Measurements from ENCODE around the gene FOSL1. TPM values are rescaled to one million over a fixed set of nuclear protein-coding genes. Genes with fewer than 3 reads are reported as not detected.

FOSL1 gene
- total RNA-seq, 1 experiment from 2014 or later: 2.7 TPM

DNA sequence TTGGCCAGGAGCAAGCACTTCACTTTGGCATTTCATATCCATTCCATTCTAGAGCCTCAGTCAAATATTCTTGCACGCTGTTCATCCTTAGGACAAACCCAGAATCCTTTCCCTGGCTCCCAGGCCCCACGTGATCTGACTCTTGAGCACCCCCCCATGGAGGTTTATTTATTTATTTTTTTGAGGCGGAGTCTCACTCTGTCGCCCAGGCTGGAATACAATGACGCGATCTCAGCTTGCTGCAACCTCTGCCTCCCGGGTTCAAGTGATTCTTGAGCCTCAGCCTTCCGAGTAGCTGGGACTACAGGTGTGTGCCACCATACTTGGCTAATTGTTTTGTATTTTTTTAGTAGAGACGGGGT, 32.4 kb upstream of the FOSL1 start:
- Histone ChIP-seq H3K36me3 (ENCODE audit: control insufficient read depth, insufficient read depth, low read length) (no peaks in the 10 kb centered on the region), H3K4me3 (ENCODE audit: low read depth, low read length) (no peak overlapping the region), H3K27me3 (replicated peaks; ENCODE audit: control insufficient read depth, insufficient read depth, low read length) (no peaks in the 10 kb centered on the region), H3K9me3 (no peaks in the 10 kb centered on the region), H3K4me1 (no peaks in the 10 kb centered on the region)
- TF ChIP-seq, protein P1, sequence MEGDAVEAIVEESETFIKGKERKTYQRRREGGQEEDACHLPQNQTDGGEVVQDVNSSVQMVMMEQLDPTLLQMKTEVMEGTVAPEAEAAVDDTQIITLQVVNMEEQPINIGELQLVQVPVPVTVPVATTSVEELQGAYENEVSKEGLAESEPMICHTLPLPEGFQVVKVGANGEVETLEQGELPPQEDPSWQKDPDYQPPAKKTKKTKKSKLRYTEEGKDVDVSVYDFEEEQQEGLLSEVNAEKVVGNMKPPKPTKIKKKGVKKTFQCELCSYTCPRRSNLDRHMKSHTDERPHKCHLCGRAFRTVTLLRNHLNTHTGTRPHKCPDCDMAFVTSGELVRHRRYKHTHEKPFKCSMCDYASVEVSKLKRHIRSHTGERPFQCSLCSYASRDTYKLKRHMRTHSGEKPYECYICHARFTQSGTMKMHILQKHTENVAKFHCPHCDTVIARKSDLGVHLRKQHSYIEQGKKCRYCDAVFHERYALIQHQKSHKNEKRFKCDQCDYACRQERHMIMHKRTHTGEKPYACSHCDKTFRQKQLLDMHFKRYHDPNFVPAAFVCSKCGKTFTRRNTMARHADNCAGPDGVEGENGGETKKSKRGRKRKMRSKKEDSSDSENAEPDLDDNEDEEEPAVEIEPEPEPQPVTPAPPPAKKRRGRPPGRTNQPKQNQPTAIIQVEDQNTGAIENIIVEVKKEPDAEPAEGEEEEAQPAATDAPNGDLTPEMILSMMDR (IDR thresholded peaks at IDR 0.05; ENCODE audit: insufficient read depth in 1 of 2, low read depth in 1 of 2, low read length in 1 of 2, severe bottlenecking in 1 of 2, unreplicated experiment in 1 of 2): no peak
- intact Hi-C loops (cut with micrococcal nuclease; ENCODE audit: unreplicated experiment): no loop called here
- Mint-ChIP-seq H3K4me1 (ENCODE audit: low read depth, unreplicated experiment) (no peaks in the 10 kb centered on the region), H3K27me3 (ENCODE audit: insufficient read depth, unreplicated experiment) (peaks cover 4% of the 10 kb centered on the region), H3K27ac (ENCODE audit: unreplicated experiment) (no peak overlapping the region), H3K4me3 (ENCODE audit: unreplicated experiment) (no peak overlapping the region), H3K9me3 (ENCODE audit: unreplicated experiment) (no peaks in the 10 kb centered on the region), H3K36me3 (ENCODE audit: insufficient read depth, unreplicated experiment) (no peaks in the 10 kb centered on the region)
- ChIA-PET CTCF (interaction anchor here (0.7 to 1.2 kb wide), 2 partner anchors 44 to 48 kb away, joined by 3 read pairs; partner anchors contain the start of gene FIBP), POLR2A (no interaction called here)
- DNase-seq: peak in 1 of 2 experiments; percentile 49
- no TSS peak for BruUV-seq (replicated peaks)

DNA sequence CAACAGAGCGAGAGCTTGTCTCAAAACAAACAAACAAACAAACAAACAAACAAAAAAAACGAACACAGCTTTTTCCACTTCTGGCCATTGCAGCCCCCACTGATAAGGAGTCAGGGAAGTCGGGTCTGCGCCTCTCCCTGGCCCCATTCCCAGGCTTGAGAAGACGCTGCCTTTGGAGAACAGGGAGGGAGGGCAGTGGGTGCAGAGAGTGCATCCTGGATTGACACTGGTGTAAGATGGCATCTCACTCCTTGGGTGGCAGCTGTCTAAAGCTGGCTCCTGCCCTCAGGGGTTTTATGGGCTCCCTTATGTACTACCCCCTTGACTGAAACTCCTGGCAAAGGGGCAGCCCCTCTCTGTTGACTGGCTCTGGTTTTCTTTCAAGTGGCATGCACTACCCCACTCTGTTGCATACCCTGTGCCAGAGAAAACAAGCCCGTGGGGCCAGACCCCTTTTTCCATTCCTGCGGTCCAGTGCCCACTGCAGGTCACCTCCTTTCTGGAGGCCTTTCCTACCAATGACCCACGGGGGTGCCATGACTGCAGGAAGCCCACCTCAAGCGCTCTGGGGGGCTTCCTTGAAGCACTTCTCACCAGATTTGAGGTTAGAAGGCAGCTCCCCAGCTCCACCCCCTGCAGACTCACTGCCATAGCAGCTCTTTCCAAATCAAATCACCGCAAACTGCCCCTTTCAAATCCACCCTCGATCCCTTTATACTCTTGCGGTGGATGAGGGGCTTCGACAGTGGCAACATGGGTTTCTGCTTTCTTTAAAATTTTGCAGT, 31.8 kb upstream of the FOSL1 start:
- Mint-ChIP-seq H3K27me3 (ENCODE audit: insufficient read depth, unreplicated experiment) (peaks cover 2% of the 10 kb centered on the region), H3K4me1 (ENCODE audit: low read depth, unreplicated experiment) (no peaks in the 10 kb centered on the region), H3K27ac (ENCODE audit: unreplicated experiment) (no peak overlapping the region), H3K9me3 (ENCODE audit: unreplicated experiment) (no peaks in the 10 kb centered on the region), H3K36me3 (ENCODE audit: insufficient read depth, unreplicated experiment) (peaks cover 4% of the 10 kb centered on the region), H3K4me3 (ENCODE audit: unreplicated experiment) (no peak overlapping the region)
- intact Hi-C loops (cut with micrococcal nuclease; ENCODE audit: unreplicated experiment): no loop called here
- H3K4me3 ChIP-seq (ENCODE audit: low read depth, low read length): no peak overlapping the region
- no peaks in the 10 kb centered on the region for H3K27me3 ChIP-seq (replicated peaks; ENCODE audit: control insufficient read depth, insufficient read depth, low read length)
- H3K36me3 ChIP-seq (ENCODE audit: control insufficient read depth, insufficient read depth, low read length): no peaks in the 10 kb centered on the region
- TF ChIP-seq, protein P1 (IDR thresholded peaks at IDR 0.05; ENCODE audit: insufficient read depth in 1 of 2, low read depth in 1 of 2, low read length in 1 of 2, severe bottlenecking in 1 of 2, unreplicated experiment in 1 of 2): no peak
- H3K4me1 ChIP-seq: no peaks in the 10 kb centered on the region
- POLR2A ChIA-PET: interaction anchor here (0.5 to 0.7 kb wide), 2 partner anchors 41 to 74 kb away, joined by 3 to 4 read pairs; partner anchors contain the start of gene CFL1
- H3K9me3 ChIP-seq: no peaks in the 10 kb centered on the region
- no TSS peak for BruUV-seq (replicated peaks)
- DNase-seq: no peak
- CTCF ChIA-PET: interaction anchor here (0.6 to 0.7 kb wide), 2 partner anchors 41 to 47 kb away, joined by 3 to 5 read pairs; partner anchors contain the start of gene CCDC85B

DNA sequence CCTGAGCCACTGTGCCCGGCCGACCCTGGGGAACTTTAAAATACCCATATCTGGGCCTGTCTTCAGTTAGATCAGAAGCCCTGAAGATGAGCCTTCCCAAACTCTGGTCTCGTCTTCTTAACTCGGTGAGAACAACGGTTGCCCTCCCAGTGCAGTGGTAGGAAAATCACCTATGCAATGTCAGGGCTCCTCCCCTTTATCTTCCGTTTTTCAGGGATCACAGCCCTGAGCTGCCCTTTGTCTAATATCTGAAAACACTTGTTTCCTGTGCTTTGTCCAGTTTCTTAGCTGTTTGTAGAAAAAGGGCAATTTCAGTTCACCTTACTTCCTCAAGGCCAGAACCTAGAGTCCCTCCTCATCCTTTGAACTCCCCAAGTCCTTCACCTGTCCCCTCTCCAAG, 28.5 kb upstream of the FOSL1 start:
- CTCF ChIA-PET: no interaction called here

More for the DNA sequence above, 28.5 kb upstream of the FOSL1 start:
- no peaks in the 10 kb centered on the region for H3K27me3 Mint-ChIP-seq (ENCODE audit: insufficient read depth, unreplicated experiment)
- no peak for DNase-seq
- H3K4me1 Mint-ChIP-seq (ENCODE audit: low read depth, unreplicated experiment): no peaks in the 10 kb centered on the region
- H3K9me3 Mint-ChIP-seq (ENCODE audit: unreplicated experiment): no peaks in the 10 kb centered on the region
- Histone ChIP-seq H3K4me1 (no peaks in the 10 kb centered on the region), H3K27me3 (replicated peaks; ENCODE audit: control insufficient read depth, insufficient read depth, low read length) (no peaks in the 10 kb centered on the region), H3K4me3 (ENCODE audit: low read depth, low read length) (no peak overlapping the region), H3K9me3 (no peaks in the 10 kb centered on the region), H3K36me3 (ENCODE audit: control insufficient read depth, insufficient read depth, low read length) (no peaks in the 10 kb centered on the region)
- BruUV-seq (replicated peaks): no TSS peak
- intact Hi-C loops (cut with micrococcal nuclease; ENCODE audit: unreplicated experiment): no loop called here
- no peak overlapping the region for H3K4me3 Mint-ChIP-seq (ENCODE audit: unreplicated experiment)
- TF ChIP-seq, protein P1 (IDR thresholded peaks at IDR 0.05; ENCODE audit: insufficient read depth in 1 of 2, low read depth in 1 of 2, low read length in 1 of 2, severe bottlenecking in 1 of 2, unreplicated experiment in 1 of 2): no peak
- POLR2A ChIA-PET: no interaction called here
- peaks cover 6% of the 10 kb centered on the region for H3K36me3 Mint-ChIP-seq (ENCODE audit: insufficient read depth, unreplicated experiment)
- H3K27ac Mint-ChIP-seq (ENCODE audit: unreplicated experiment): peak overlapping the region; percentile 57

All from Caco-2 (cell line).